Heart right ventricle (tissue), 16 donors: ENCODE measurements around the gene CNMD. TPM values are rescaled to one million over a fixed set of nuclear protein-coding genes. Genes with fewer than 3 reads are reported as not detected.

Experiments used
- ATAC-seq, 8 donors: fragments of 200-7000 bp; cut with Tn5 transposase; one replicate each; pipeline ENCODE4 v1.9.1; 2020; ENCODE audit warnings: mild to moderate bottlenecking in 8 of 8, moderate library complexity in 8 of 8, moderate number of reproducible peaks in 1 of 8
- DNase-seq, 2 donors: peaks; one replicate each; pipeline ENCODE4 v3.0.0-alpha.2; 2020
- H3K27ac ChIP-seq, 10 donors: fragments of 200-600 bp; sonication (generic) in 2 of 10; one replicate each; pipeline versions ENCODE4 v1.5.0 to v1.8.0; 2020 to 2022; ENCODE audit warnings: mild to moderate bottlenecking in 3 of 10
- H3K27me3 ChIP-seq, 7 donors: fragments of 200-600 bp; one replicate each; pipeline ENCODE4 v1.8.0; 2021 to 2022; ENCODE audit warnings: mild to moderate bottlenecking in 2 of 7
- H3K36me3 ChIP-seq, 9 donors: fragments of 200-600 bp; sonication (generic) in 1 of 9; one replicate each; pipeline versions ENCODE4 v1.5.0 to v1.8.0; 2020 to 2022; ENCODE audit warnings: mild to moderate bottlenecking in 2 of 9
- H3K4me1 ChIP-seq, 9 donors: fragments of 200-600 bp; sonication (generic) in 1 of 9; one replicate each; pipeline versions ENCODE4 v1.5.0 to v1.8.0; 2020 to 2022; ENCODE audit warnings: mild to moderate bottlenecking in 4 of 9
- H3K4me3 ChIP-seq, 10 donors: fragments of 200-600 bp; sonication (generic) in 2 of 10; one replicate each; pipeline versions ENCODE4 v1.5.0 to v1.8.0; 2020 to 2022; ENCODE audit warnings: mild to moderate bottlenecking in 7 of 10, moderate library complexity in 2 of 10
- H3K9me3 ChIP-seq, 11 donors: fragments of 200-600 bp in 10 of 11; sonication (generic) in 2 of 11; one replicate each; pipeline versions ENCODE4 v1.5.0 to v1.8.0; 2013 to 2022; ENCODE audit warnings: mild to moderate bottlenecking in 2 of 11, control low read depth in 1 of 11, moderate library complexity in 1 of 11
- CTCF ChIP-seq, 9 donors: fragments of 200-600 bp; sonication (generic) in 2 of 9; IDR thresholded peaks; one replicate each; pipeline versions ENCODE4 v1.5.0 to v1.8.0; 2021 to 2022; ENCODE audit warnings: antibody characterized with exemption in 9 of 9, mild to moderate bottlenecking in 5 of 9, moderate library complexity in 1 of 9
- WGBS, 2 donors: extraction: QIAGEN DNeasy Blood & Tissue Kit; methylation state at CpG; one replicate each; pipeline ENCODE4 v1.1.7; 2013; ENCODE audit warnings: inconsistent platforms in 1 of 2; 5-methylcytosine and 5-hydroxymethylcytosine counted together
- intact Hi-C, 10 donors: fragments of 100-400 bp; cut with DNase I; formaldehyde crosslinking; loops; one replicate each; pipeline versions ENCODE4 v1.11.1 to v1.14.2; 2022
- polyA plus RNA-seq, 2 donors: library from polyadenylated mRNA; stranded (reverse); fragments of 200-250 nt; gene quantifications; one replicate each; pipeline ENCODE4 v1.2.3, GENCODE V29; 2013
- total RNA-seq, 10 donors: library from RNA; stranded (reverse); fragmentation: NEBNext Ultra II Directional in 3 of 10; extraction: Animal tissue kit (Norgen Biotek cat#: 25700) in 3 of 10; gene quantifications; one replicate each; pipeline versions ENCODE4 v1.2.1 to v1.2.4, GENCODE V29; 2021 to 2023
- donor health status: Arrhythmogenic right ventricular cardiomyopathy.
- donor health status: ischemic (EF 13 %, LVEDD 7.1; RV severe dilation, severe dysfunction).
- donor health status: healthy with polysubstance abuse.
- donor health status: DM: no; HTN: yes; CAD: no.
- donor health status: DM: no; HTN: no; CAD: no.
- donor health status: ischemic (EF 25% LVEDD 6.9; RV normal size, moderate dysfunction).
- donor health status: ischemic (EF 25% LVEDD 5.7; RV mildly dilated, moderate dysfunction).
- donor health status: healthy.
- donor health status: DM: yes; HTN: yes; CAD: no.
- donor health status: Ischemic cardiomyopathy.
- donor health status: ischemic (EF 35%, LVEDD 5.7; RV mildly dilated, moderate dysfunction).
- donor health status: nonischemic (EF 11% LVEDD 7.7; RV severe dilation, severe dysfunction).
- donor health status: DM: yes; HTN: yes; CAD: no.
- donor health status: PGD.
- donor health status: ischemic (EF 29% LVEDD 5.4; RV normal size, mild dysfunction).
- donor health status: nonischemic (EF 23%, LVEDD 6.1; RV moderate dilation, normal function).

The CNMD gene
- total and polyA plus RNA-seq, 12 donors: not detected

- ATAC-seq: no peak
- H3K4me3 ChIP-seq: no peak overlapping the region
- no peaks in the 10 kb centered on the region for H3K4me1 ChIP-seq
- no peak for TF ChIP-seq CTCF (IDR thresholded peaks at IDR 0.05)
- H3K27ac ChIP-seq: no peak overlapping the region
- no peaks in the 10 kb centered on the region for H3K36me3 ChIP-seq
- no peaks in the 10 kb centered on the region for H3K9me3 ChIP-seq
- intact Hi-C loops: loop anchor here in 1 of 10 donors (1.0 kb wide), 1 partner anchor 15 kb away; no protein-coding TSS in a partner anchor
- WGBS, 2 donors: 27 to 38% methylated on average over 2 of the region's 2 CpGs
- no peak for DNase-seq
- H3K27me3 ChIP-seq: peaks cover 0 to 29% (median 7%) of the 10 kb centered on the region in 7 donors
Observed at GRCh38 chr13:52780611-52781010, 41.0 kb upstream of the CNMD start.

GRCh38 chr13:52780092-52780491, 40.5 kb upstream of the CNMD start:
- no peak overlapping the region for H3K27ac ChIP-seq
- TF ChIP-seq CTCF (IDR thresholded peaks at IDR 0.05): no peak
- WGBS, 2 donors: 79 to 81% methylated on average over 4 of the region's 4 CpGs
- no peaks in the 10 kb centered on the region for H3K9me3 ChIP-seq
- ATAC-seq: no peak
- DNase-seq: no peak
- no peaks in the 10 kb centered on the region for H3K36me3 ChIP-seq
- intact Hi-C loops: no loop called here
- no peak overlapping the region for H3K4me3 ChIP-seq
- H3K27me3 ChIP-seq: peaks cover 0 to 29% (median 7%) of the 10 kb centered on the region in 7 donors
- no peaks in the 10 kb centered on the region for H3K4me1 ChIP-seq

- no peak for TF ChIP-seq CTCF (IDR thresholded peaks at IDR 0.05)
- WGBS, 2 donors: 72% methylated on average over 11 of the region's 11 CpGs
- Histone ChIP-seq H3K4me3 (no peak overlapping the region), H3K27ac (no peak overlapping the region), H3K27me3 (peaks cover 0 to 36% (median 15%) of the 10 kb centered on the region in 7 donors), H3K9me3 (no peaks in the 10 kb centered on the region), H3K36me3 (no peaks in the 10 kb centered on the region), H3K4me1 (no peaks in the 10 kb centered on the region)
- DNase-seq (no peak), ATAC-seq (no peak)
- intact Hi-C loops: no loop called here
Observed at GRCh38 chr13:52779103-52779502, 39.5 kb upstream of the CNMD start.

GRCh38 chr13:52776726-52777125, 37.1 kb upstream of the CNMD start:
- 58 to 60% methylated on average over 3 of the region's 3 CpGs for WGBS, 2 donors
- no peaks in the 10 kb centered on the region for H3K4me1 ChIP-seq
- H3K36me3 ChIP-seq: no peaks in the 10 kb centered on the region
- no peaks in the 10 kb centered on the region for H3K9me3 ChIP-seq
- H3K27ac ChIP-seq: no peak overlapping the region
- H3K4me3 ChIP-seq: no peak overlapping the region
- no peak for DNase-seq
- ATAC-seq: no peak
- intact Hi-C loops: no loop called here
- TF ChIP-seq CTCF (IDR thresholded peaks at IDR 0.05): no peak
- H3K27me3 ChIP-seq: peaks cover 0 to 50% (median 27%) of the 10 kb centered on the region in 7 donors
